HEK293 (cell line): ENCODE results near the gene TADA2B.
"Not testable (repeated sequence)": the region's sequence is repeated elsewhere in the genome, so short reads cannot be mapped to it uniquely, and the experiment has no call there.

Experiments
- CTCF ChIA-PET: fragments of 350-600 bp; formaldehyde crosslinking; extraction: SDS; loops from one replicate; lab custom pipeline; 2021; ENCODE audit warnings: antibody characterized with exemption; lab: Yijun Ruan, JAX
- POLR2A ChIA-PET: fragments of 300-600 bp; formaldehyde crosslinking; extraction: SDS; loops from one replicate; lab custom pipeline; 2020; ENCODE audit warnings: antibody characterized with exemption, inconsistent platforms; lab: Yijun Ruan, JAX
- H3K27ac ChIP-seq: fragments of 200-500 bp; sonication (Bioruptor generic); 2 replicates; pipeline ENCODE4 v1.5.1; 2014; ENCODE audit warnings: low read depth, low read length, control low read depth, inconsistent platforms; ENCODE audit errors: extremely low read depth
- H3K36me3 ChIP-seq, 2 experiments: fragments of 200-500 bp in 1 of 2; sonication (Bioruptor generic) in 1 of 2; 1 replicate in 1 of 2; 2 replicates in 1 of 2; pipeline ENCODE4 v1.5.1; 2014 to 2017; ENCODE audit warnings: inconsistent platforms in 2 of 2, low read length in 2 of 2; ENCODE audit not compliant: control insufficient read depth in 2 of 2, insufficient read depth in 1 of 2
- H3K4me1 ChIP-seq: fragments of 200-500 bp; sonication (Bioruptor generic); 2 replicates; pipeline ENCODE4 v1.5.1; 2014; ENCODE audit warnings: mild to moderate bottlenecking, low read length, inconsistent platforms; ENCODE audit not compliant: control insufficient read depth, insufficient read depth
- H3K4me3 ChIP-seq: 2 replicates; pipeline ENCODE4 v1.5.1; 2011; ENCODE audit warnings: low read depth, mild to moderate bottlenecking, control low read depth, low read length, moderate library complexity
- H3K9me3 ChIP-seq: fragments of 200-500 bp; sonication (Bioruptor generic); 2 replicates; pipeline ENCODE4 v1.5.1; 2014; ENCODE audit warnings: low read depth, low read length, inconsistent platforms; ENCODE audit not compliant: control insufficient read depth, insufficient read depth
- HOXA7 ChIP-seq: sonication (generic); formaldehyde crosslinking; IDR thresholded peaks from 2 replicates; pipeline ENCODE4 v1.8.1; 2022; ENCODE audit warnings: missing genetic modification reagents, borderline replicate concordance
- KLF10 ChIP-seq: fragments of 450-650 bp; IDR thresholded peaks from 2 replicates; pipeline ENCODE4 v1.5.1; 2018; ENCODE audit warnings: missing biosample characterization, mild to moderate bottlenecking, missing genetic modification characterization
- KLF9 ChIP-seq: fragments of 450-650 bp; formaldehyde crosslinking; IDR thresholded peaks from 2 replicates; pipeline ENCODE4 v1.5.1; 2016; ENCODE audit warnings: missing biosample characterization, missing genetic modification characterization, low read depth
- ZBTB10 ChIP-seq: fragments of 450-650 bp; formaldehyde crosslinking; IDR thresholded peaks from 2 replicates; pipeline ENCODE4 v1.5.1; 2016; ENCODE audit warnings: missing biosample characterization, missing genetic modification characterization
- ZBTB7A ChIP-seq: fragments of 450-650 bp; formaldehyde crosslinking; IDR thresholded peaks from 2 replicates; pipeline ENCODE4 v1.5.1; 2016; ENCODE audit warnings: low read depth, missing biosample characterization, missing genetic modification characterization
- ZNF146 ChIP-seq: fragments of 450-650 bp; formaldehyde crosslinking; IDR thresholded peaks from 2 replicates; pipeline ENCODE4 v1.5.1; 2016; ENCODE audit warnings: missing biosample characterization, missing genetic modification characterization
- ZNF214 ChIP-seq: fragments of 450-650 bp; formaldehyde crosslinking; IDR thresholded peaks from 2 replicates; pipeline ENCODE4 v1.5.1; 2017; ENCODE audit warnings: missing biosample characterization, mild to moderate bottlenecking, missing genetic modification characterization, borderline replicate concordance
- ZNF354C ChIP-seq: fragments of 450-650 bp; formaldehyde crosslinking; IDR thresholded peaks from 2 replicates; pipeline ENCODE4 v1.5.1; 2016; ENCODE audit warnings: missing biosample characterization, missing genetic modification characterization, low read depth, borderline replicate concordance
- ZNF645 ChIP-seq: fragments of 450-650 bp; formaldehyde crosslinking; IDR thresholded peaks from 2 replicates; pipeline ENCODE4; 2016; ENCODE audit warnings: missing biosample characterization, missing genetic modification characterization
- ZSCAN4 ChIP-seq: fragments of 450-650 bp; formaldehyde crosslinking; IDR thresholded peaks from 2 replicates; pipeline ENCODE4 v1.5.1; 2017; ENCODE audit warnings: missing biosample characterization, missing genetic modification characterization

TADA2B gene

GRCh38 chr4:7076696-7077082, 33.5 kb downstream of the TADA2B start:
- CTCF ChIA-PET: no interaction called here
- H3K4me3 ChIP-seq: no peak overlapping the region
- TF ChIP-seq ZBTB10 (no peak), ZBTB7A (tag by site-specific recombination) (no peak)
- TF ChIP-seq, all 188 proteins: peak for 0
- no peaks in the 10 kb centered on the region for H3K9me3 ChIP-seq
- H3K27ac ChIP-seq: no peak overlapping the region
- H3K36me3 ChIP-seq: no peaks in the 10 kb centered on the region
- no peaks in the 10 kb centered on the region for H3K4me1 ChIP-seq
- POLR2A ChIA-PET: no interaction called here

GRCh38 chr4:7077371-7077770, 34.2 kb downstream of the TADA2B start:
- TF ChIP-seq ZNF354C (tag by site-specific recombination): no peak
- TF ChIP-seq KLF9 (tag by site-specific recombination): no peak
- TF ChIP-seq ZNF645 (tag by site-specific recombination): no peak
- no peaks in the 10 kb centered on the region for H3K36me3 ChIP-seq
- CTCF ChIA-PET: no interaction called here
- no peaks in the 10 kb centered on the region for H3K4me1 ChIP-seq
- H3K27ac ChIP-seq: no peak overlapping the region
- no peak overlapping the region for H3K4me3 ChIP-seq
- H3K9me3 ChIP-seq: no peaks in the 10 kb centered on the region
- POLR2A ChIA-PET: interaction anchor here (1.4 kb wide), 1 partner anchor 10 kb away, joined by 3 read pairs; the partner anchor contains the start of gene GRPEL1

- Histone ChIP-seq H3K27ac (no peak overlapping the region), H3K36me3 (no peaks in the 10 kb centered on the region), H3K9me3 (no peaks in the 10 kb centered on the region), H3K4me1 (no peaks in the 10 kb centered on the region), H3K4me3 (no peak overlapping the region)
- POLR2A ChIA-PET: interaction anchor here (1.4 kb wide), 1 partner anchor 10 kb away, joined by 3 read pairs; the partner anchor contains the start of gene GRPEL1
- CTCF ChIA-PET: interaction anchor here (1.0 kb wide), 1 partner anchor 438 kb away, joined by 3 read pairs; the partner anchor contains the start of gene MRFAP1
- TF ChIP-seq ZNF214 (tag by site-specific recombination) (no peak), ZSCAN4 (tag by site-specific recombination) (no peak), KLF10 (tag by site-specific recombination) (no peak), HOXA7 (CRISPR knock-in tag) (no peak)
Measured at GRCh38 chr4:7078025-7078424, 34.9 kb downstream of the TADA2B start.

GRCh38 chr4:7079483-7079882, 36.3 kb downstream of the TADA2B start:
- H3K36me3 ChIP-seq, H3K27ac ChIP-seq, POLR2A ChIA-PET, H3K9me3 ChIP-seq, H3K4me1 ChIP-seq, H3K4me3 ChIP-seq: not testable (repeated sequence)
- CTCF ChIA-PET: interaction anchor here (0.6 to 8.3 kb wide), 5 partner anchors 11 to 359 kb away, joined by 3 to 69 read pairs (median 3); partner anchors contain the start of gene GRPEL1
- TF ChIP-seq ZNF146 (tag by site-specific recombination): peak; percentile 71

GRCh38 chr4:7079909-7080308, 36.7 kb downstream of the TADA2B start:
- POLR2A ChIA-PET, H3K36me3 ChIP-seq, H3K27ac ChIP-seq, H3K9me3 ChIP-seq, H3K4me1 ChIP-seq, H3K4me3 ChIP-seq: not testable (repeated sequence)
- CTCF ChIA-PET: interaction anchor here (0.6 to 8.3 kb wide), 5 partner anchors 11 to 349 kb away, joined by 3 to 69 read pairs (median 3); partner anchors contain the start of gene GRPEL1
